ENCODE results near the gene BCL11A.

BCL11A gene

DNA sequence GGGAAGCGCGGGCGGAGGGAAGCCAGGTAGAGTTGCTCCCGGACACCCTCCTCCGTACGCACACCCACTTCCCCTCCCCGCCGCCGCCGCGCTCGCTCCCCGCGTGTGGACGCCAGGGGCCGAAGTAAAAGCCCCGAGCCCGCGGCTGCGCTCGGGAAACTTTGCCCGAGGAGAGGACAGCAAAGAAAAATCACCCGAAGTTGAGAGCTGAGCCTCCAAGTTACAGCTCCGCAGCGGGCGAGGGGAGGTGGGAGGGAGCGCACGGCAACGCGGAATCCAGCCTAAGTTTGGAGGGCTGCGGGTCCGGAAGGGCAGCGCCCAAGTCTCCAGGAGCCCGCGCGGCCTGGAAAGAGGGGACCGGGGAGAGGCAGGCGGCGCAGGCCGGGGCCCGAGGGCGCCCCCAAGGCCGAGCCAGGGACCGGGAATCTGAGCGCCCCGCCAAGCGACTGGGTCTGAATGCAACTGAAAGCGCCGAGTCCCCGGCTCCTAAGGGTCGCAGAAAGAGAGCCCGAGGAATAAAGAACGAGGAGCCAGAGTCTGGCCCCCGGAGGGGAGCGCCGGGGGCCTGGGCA, 706 bp upstream of the BCL11A start:
- TF ChIP-seq, protein P1, sequence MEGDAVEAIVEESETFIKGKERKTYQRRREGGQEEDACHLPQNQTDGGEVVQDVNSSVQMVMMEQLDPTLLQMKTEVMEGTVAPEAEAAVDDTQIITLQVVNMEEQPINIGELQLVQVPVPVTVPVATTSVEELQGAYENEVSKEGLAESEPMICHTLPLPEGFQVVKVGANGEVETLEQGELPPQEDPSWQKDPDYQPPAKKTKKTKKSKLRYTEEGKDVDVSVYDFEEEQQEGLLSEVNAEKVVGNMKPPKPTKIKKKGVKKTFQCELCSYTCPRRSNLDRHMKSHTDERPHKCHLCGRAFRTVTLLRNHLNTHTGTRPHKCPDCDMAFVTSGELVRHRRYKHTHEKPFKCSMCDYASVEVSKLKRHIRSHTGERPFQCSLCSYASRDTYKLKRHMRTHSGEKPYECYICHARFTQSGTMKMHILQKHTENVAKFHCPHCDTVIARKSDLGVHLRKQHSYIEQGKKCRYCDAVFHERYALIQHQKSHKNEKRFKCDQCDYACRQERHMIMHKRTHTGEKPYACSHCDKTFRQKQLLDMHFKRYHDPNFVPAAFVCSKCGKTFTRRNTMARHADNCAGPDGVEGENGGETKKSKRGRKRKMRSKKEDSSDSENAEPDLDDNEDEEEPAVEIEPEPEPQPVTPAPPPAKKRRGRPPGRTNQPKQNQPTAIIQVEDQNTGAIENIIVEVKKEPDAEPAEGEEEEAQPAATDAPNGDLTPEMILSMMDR (conservative IDR thresholded peaks at IDR 0.05): no peak
- H3K27ac ChIP-seq: peak overlapping the region; percentile 96

DNA sequence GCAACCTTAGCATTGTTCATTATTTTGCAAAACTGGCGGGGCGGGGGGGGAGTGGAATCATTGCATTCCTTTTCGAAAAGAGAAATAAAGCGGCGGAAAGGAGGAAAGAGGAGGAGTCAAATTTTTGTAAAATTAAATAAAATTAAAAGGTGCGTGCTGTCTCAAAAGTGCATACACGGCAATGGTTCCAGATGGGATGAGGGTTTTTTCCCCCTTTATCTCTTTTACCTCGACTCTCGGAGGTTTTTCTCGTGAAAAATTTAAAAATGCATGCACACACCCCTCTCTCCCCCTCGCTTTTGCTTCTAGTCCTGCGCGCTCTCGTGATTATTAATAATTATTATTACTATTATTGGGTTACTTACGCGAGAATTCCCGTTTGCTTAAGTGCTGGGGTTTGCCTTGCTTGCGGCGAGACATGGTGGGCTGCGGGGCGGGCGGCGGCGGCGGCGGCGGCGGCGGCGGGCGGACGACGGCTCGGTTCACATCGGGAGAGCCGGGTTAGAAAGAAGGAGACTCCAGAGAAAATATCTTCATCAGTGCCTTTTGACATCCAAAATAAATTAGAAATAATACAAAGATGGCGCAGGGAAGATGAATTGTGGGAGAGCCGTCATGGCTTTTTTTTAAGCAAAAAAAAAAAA, 481 bp downstream of the BCL11A start:
- TF ChIP-seq, protein P1 (conservative IDR thresholded peaks at IDR 0.05): no peak
- peak overlapping the region; percentile 96; the same call in 1 of the 2 replicates for H3K27ac ChIP-seq

DNA sequence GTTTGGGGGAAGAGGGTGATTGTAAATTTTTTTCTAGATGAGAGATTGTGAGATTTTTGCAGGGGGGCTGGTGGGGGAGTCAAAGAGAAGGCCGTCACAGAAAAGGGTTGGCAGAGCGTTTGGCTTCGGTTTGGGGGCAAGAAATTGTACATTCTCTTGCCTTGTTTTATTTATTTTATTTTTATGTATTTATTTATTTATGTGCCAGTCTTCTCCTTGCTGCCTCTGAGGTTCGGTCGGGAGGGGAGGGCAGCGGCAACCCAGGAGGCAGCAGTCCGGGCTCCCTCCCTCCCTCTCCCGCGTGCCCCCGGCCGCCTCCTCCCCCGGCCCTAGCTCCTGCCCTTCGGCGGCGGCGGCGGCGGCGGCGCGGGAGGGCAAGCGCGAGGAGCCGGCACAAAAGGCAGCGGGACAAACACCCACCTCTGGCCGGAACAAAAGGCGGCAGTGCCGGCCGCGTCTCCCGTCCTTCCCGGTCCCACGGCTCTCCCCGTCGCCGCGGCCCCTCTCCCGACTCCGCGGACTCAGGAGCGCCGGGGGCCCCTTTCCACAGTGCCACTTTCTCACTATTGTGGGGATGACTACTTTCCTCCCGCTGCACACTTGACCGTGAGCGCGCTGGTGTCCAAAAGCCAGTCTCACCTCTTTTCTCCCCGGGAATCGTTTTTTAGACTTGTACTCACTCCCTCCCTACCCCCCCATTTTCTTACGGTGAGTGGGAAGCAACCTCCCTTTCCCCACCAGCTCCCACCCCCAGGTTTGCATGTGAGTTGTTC, 1.2 kb downstream of the BCL11A start:
- H3K27ac ChIP-seq: peak overlapping the region; percentile 96
- TF ChIP-seq, protein P1 (conservative IDR thresholded peaks at IDR 0.05): no peak

DNA sequence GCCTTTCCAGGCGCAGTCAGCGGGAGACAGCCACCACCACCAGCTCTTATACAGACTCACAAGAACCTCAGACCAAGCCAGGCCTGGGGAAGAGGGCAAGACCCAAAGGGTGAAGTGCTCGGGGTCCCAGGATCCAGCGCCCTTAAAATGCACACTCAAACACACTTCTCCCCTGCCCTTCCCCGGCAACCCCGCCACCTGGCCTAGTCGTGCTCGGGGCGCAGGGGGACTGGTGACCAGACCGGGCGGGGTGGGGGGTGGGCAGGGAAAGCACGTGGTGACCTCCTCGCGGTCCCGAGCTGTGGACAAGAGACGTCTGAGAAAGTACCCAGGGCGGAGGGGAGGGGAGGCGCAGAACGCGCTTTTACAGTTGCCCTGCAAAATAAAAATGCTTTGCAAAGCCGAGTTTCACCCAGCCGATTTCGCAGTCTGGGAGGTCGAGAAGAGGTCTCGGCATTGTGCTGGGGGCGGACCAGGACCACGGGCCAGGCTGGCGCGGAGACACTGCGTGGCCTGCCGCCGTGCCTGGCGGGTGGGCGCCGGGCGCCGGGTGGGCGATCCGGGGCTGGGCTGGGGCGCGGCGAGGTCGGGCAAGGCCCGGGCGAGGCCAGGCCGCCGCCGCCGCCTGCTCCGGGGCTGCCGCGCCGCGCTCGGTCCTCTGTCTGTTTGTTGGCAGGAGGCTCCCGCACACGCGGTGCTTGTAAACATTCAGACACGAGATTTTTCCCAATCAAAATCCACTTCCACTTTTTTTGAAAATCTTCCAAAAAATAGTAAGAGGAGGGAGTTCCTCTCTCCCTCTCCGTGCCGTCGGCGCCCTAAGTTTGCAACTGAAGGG, 2.0 kb downstream of the BCL11A start:
- TF ChIP-seq, protein P1 (conservative IDR thresholded peaks at IDR 0.05): no peak
- peak overlapping the region; percentile 96 for H3K27ac ChIP-seq

DNA sequence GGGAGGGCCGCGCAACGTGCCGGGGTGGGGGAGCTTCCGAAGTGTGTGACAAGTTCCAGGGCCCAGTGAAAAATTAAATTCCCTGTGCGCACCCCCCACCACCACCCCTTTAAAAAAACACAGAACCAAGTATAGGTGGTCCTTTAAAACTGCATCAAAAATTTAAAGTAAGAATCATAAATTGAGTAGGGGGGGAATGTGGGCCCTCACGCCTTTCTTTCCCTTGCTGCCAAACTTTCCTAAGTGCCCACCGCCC, 2.5 kb downstream of the BCL11A start:
- TF ChIP-seq, protein P1 (conservative IDR thresholded peaks at IDR 0.05): no peak
- peak overlapping the region; percentile 96 for H3K27ac ChIP-seq

DNA sequence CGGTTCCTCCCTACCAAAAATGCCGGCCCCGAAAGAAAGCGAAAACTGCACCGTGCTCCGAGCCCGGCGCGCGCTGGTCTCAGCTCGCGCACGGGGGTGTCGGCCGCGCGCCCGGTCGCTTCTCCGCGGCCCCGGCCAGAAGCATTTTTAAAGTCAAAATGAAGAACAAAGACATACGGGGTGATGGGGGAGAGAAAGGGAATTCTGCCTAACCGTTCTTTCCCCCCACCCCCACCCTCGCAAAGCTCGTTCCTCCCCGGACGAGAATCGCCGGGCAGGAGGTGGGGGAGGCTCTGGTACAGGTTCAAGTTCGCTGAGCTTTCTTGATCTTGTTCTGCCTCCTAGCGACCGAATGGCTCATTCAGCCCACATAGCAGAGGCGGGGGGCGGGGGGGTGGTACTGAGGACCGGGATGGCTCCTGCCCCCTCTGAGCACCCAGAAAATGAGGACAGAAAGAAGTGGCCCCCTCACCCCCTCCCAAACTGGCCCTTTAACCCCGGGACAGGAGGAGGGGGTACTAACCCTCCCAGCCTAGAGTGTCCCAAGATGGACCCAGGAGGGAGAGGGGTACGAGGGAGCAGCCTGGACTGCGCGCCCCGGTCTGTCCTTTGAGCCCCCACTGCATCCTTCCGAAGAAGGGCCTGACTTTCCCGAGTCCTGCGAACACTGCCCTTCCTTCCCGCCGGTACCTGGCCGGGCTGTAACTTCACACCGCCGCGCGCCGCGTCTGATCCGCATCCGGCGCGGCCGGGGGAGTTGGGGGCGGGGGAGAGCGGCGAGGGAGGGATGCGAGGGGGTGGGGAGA, 3.1 kb downstream of the BCL11A start:
- TF ChIP-seq, protein P1 (conservative IDR thresholded peaks at IDR 0.05): peak; percentile 83
- H3K27ac ChIP-seq: peak overlapping the region; percentile 96
